H1 (cell line): ENCODE measurements around the gene TAF9B. TPM values are rescaled to one million over a fixed set of nuclear protein-coding genes. Genes with fewer than 3 reads are reported as not detected.

Experiments used
- SAP30 ChIP-seq: fragments of 300-600 bp; sonication (generic); IDR thresholded peaks from 2 replicates; pipeline ENCODE4 v1.7.1; 2012; ENCODE audit warnings: low read length, moderate library complexity, mild to moderate bottlenecking, inconsistent platforms; ENCODE audit not compliant: insufficient read depth, insufficient replicate concordance
- polyA plus RNA-seq, 7 experiments: library from polyadenylated mRNA; depleted of rRNA in 3 of 7; stranded (reverse) in 5 of 7; unstranded in 2 of 7; fragments of >200 nt in 5 of 7; fragments of 200-250 nt in 2 of 7; gene quantifications; 1 replicate in 5 of 7; 2 replicates in 1 of 7; 4 replicates in 1 of 7; pipeline versions ENCODE4 v1.2.1 to v1.2.3, GENCODE V29; 2011 to 2013; ENCODE audit warnings: missing spikeins in 2 of 7, mixed read lengths in 2 of 7
- total RNA-seq: library from RNA; stranded (reverse); fragmentation: NEBNext Ultra II Directional; extraction: Animal tissue kit (Norgen Biotek cat#: 25700); gene quantifications from 2 replicates; pipeline ENCODE4 v1.2.1, GENCODE V29; 2021
- TF ChIP-seq, protein P1 (sequence below): IDR thresholded peaks from 2 replicates; pipeline ENCODE4 v1.6.1; 2011; ENCODE audit warnings: low read depth, mild to moderate bottlenecking, low read length; ENCODE audit not compliant: insufficient read depth

The TAF9B gene
- total and polyA plus RNA-seq, 2 of the 8 experiments (the other 6 are each of a cell fraction or from before 2014, with no cell fraction given): 23.8 to 42.8 TPM

DNA sequence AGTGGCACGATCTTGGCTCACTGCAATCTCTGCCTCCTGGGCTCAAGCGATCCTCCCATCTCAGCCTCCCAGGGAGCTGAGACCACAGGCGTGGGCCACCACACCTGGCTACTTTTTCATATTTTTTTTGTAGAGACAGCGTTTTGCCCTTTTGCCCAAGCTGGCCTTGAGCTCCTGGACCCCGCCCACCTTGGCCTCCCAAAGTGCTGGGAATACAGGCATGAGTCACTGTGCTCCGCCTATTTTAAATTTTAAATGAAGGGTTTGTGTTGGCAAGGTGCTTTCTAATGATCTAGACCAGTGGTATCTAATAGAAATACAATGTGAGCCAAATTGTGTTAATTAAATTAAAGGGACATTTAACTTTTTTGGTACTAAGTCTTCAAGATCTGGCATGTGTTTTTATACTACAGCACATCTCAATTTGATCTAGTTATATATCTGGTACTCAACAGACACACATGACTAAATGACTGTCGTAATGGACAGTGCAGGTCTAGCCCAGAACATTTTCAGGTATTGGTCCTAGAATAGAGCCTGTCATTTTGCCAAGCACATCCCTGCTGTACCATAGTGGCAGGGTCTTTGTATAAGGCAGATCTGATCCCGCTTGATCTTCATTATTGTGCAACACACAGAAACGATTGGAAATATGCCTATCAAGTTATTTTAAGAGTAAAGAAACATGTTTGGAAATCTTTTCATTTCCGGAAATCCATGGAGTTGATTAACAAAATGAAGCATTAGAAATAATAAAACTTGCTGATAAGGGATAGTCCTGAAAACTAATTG lies 28.1 kb downstream of the TAF9B start (continued):
- TF ChIP-seq SAP30: no peak
- TF ChIP-seq, protein P1, sequence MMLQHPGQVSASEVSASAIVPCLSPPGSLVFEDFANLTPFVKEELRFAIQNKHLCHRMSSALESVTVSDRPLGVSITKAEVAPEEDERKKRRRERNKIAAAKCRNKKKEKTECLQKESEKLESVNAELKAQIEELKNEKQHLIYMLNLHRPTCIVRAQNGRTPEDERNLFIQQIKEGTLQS: no peak
